Cerebellar nuclear complex (tissue), 1 donor: ENCODE measurements around the gene DAB1.

Source experiments
- DNase-seq, 2 experiments: peaks; one replicate each; lab custom pipeline; 2025; lab: John Stamatoyannopoulos, UW

The DAB1 gene

GRCh38 chr1:57072401-57073110 is 351.3 kb downstream of the DAB1 start:
- DNase-seq = no peak

DNA sequence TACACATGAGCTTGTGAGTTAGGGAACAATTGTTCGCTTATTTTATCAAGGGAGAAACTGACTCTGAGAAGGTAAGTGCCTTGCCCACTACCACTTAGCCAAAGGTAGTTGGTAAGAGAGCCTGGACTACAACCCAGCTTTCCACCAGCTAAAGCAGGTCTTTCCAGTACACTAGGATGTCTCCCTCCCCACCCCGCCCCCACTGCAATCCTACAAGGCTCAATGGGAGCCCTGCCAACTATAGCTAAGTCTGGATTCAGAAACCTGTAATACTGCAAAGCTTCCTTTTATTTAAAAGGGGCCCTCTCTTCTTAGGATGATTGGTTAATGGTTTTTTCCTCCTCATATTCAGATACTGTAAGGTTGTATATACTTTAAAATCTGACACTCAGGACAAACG is 356.0 kb downstream of the DAB1 start:
- no peak for DNase-seq

- DNase-seq = no peak
Observed at GRCh38 chr1:57066980-57067610, 356.8 kb downstream of the DAB1 start.

GRCh38 chr1:57065442-57065841 is 358.4 kb downstream of the DAB1 start:
- DNase-seq = no peak

- DNase-seq = no peak
Observed at GRCh38 chr1:57064379-57065140, 359.3 kb downstream of the DAB1 start.

DNA sequence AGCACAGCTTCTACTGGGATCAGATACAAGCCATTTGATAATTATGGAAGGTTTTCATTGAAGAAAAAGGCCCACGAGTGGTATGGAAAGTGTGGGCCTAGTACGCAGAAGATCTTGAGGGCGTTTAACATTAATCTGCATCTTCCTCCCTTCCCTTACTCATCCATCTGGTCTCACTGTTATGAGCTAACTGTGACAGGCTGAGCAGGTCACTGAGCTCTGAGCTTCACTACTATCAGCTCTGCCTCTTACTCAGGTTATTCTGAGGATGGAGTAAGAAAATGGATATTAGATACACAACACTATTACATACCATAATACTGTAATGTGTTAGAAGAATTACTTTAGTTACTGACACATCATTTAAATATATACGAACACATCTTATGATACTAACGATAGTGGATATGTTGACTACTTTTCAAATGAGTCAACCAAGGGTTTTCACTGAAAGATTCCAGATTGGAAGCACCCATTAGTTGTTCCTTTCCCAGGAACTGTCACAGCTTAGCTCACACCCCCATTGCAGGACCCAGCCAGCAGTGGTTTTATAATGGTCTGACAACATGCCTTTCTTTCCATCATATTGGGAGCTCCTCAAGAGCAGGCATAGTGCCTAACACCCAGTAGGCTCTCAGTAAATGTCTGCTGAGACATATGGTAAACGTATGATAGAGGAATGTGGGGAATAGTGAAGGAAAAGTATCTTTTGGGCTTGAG is 360.3 kb downstream of the DAB1 start:
- no peak for DNase-seq

DNA sequence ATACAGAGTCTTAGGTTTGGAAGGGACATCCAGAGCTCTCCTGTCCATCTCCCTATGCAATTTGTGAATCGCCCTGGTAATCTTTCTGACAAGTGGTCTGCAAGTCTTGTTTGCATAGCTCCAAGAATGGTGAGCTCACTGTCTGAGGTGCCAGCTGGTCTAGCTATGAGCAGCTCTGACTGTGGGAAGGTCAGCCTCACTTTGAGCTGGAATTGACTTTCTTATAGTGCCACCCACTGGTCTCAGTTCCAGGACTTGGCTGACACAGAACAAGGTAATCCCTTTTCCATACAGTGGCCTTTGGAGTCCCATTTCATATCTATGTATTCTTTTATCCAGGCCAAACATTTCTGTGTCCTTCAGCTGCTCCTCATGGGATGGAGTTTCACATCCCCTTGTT is 362.5 kb downstream of the DAB1 start:
- DNase-seq = no peak

DNA sequence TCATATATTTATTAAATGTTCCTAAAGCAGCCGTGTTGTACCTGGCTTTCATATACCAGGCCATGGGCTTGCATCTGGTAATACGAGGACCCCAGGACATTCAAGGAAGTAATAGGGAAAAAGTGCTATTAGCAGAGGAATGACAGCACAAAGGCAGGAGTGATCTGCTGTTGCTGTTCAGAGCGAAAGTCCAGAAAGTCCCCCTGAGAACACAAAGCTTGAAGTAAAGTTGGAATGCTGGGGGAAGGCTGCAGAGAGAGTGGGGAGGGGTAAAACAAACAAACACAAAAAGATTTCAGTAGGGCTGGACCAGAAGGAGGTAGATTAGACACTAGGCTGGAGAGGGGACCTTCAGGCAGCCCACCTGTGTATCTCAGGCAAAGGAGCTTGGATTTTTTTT is 363.4 kb downstream of the DAB1 start:
- no peak for DNase-seq

- no peak for DNase-seq
Observed at GRCh38 chr1:57058652-57059501, 365.0 kb downstream of the DAB1 start.

GRCh38 chr1:57048856-57049255 is 375.0 kb downstream of the DAB1 start:
- DNase-seq = no peak

DNA sequence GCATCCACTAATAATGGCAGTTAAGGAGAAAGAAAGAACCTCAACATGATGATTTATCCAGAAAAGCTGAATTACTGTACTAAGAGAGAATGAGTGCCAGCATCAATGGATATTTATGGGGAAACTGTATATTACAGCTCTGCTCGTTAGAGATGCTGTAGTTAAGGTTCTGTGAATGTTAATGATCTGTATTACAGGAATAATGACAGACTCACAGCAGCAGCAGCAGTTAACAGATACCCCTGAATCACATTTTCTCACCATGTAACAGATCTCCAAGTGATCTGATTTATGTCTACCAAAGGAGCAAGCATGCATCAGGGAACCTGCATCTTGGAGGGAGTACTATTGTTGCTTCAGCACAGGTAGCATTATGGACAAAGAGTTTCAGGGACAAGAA is 377.4 kb downstream of the DAB1 start:
- DNase-seq = no peak

- DNase-seq = no peak
Observed at GRCh38 chr1:57041901-57042300, 382.0 kb downstream of the DAB1 start.

- no peak for DNase-seq
Observed at GRCh38 chr1:57040811-57041210, 383.0 kb downstream of the DAB1 start.

- DNase-seq = no peak
Observed at GRCh38 chr1:57036641-57037579, 386.9 kb downstream of the DAB1 start.

DNA sequence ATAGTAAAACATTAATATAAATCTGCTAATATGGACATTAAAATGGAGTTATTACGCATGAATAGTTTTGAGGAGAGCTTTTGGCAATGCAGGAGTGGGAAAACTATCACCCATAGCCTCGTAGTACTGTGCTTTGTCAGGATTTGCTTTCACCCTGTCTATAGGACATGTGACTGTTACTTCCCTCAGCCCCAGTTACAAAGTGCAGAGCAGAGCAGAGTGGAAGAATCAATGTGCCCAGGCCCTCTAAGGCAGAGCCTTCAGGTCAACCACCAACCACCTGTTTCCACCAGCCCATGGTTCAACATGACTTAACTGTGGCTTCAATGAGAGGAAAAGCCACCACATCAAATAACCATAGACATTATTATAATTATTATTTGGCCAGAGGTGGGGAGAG is 389.1 kb downstream of the DAB1 start:
- no peak for DNase-seq

DNA sequence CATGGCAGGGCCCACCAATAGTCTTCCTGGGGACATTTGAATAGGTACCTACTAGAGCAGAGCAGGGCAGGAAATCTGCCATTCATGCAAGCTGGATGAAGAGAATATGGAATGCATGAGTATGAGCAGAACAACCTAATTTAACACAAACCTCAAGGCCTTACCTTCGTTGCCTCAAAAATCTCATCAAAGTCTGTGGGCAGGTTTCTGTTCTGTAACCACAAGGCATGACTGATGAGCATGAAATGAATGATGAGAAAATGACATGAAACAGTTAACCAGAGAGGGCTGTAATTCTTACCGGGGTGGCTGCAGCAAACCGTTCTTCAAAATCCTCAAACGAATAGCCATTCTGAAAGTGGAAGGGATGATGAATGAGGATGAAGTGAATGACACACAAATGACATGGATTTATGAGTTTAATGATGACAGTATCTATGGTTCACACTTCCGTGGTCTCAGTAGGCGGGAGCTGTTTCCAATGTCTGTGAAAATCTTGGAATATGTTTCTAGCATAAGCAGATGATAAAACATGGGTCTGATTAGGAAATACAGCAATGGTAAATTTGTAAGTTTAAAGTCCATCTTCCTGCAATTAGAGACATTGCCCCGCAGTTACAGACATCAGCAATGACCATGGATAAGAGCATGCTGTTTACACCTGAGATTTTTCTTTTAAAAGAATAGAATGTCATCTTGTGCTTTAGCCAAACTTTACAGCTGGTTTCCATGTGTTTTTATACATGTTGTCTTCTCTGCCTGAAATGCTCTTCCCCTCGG is 390.4 kb downstream of the DAB1 start:
- DNase-seq = no peak

- no peak for DNase-seq
Observed at GRCh38 chr1:57026624-57027354, 397.1 kb downstream of the DAB1 start.

GRCh38 chr1:57024855-57025254 is 399.0 kb downstream of the DAB1 start:
- DNase-seq = no peak

GRCh38 chr1:57024428-57024827 is 399.4 kb downstream of the DAB1 start:
- no peak for DNase-seq
